ENCODE results near the gene ELP5.

Gene ELP5

DNA sequence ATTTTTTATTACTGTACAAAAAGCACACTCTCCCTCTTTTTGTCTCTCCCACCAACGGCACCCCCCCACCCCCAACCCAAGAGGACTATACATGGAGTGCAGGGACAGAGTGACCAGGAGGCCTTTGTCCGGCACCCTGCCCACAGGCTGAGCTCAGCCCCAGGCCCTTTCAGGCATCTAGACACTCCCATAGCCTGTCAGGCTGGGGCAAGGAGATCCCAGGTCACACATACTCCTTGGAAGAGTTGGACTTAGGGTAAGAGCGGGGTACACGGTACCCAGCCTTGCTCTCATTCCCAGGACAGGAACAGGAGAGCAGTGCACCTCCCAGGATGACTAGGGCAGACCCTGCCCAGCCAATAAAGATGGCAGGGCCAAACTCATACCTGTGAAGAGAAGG lies 8.1 kb downstream of the ELP5 start:
- peak overlapping the region; percentile 5; the same call in 1 of the 2 replicates for H3K27ac ChIP-seq (ENCODE audit: extremely low read depth, low read depth, low read length)

DNA sequence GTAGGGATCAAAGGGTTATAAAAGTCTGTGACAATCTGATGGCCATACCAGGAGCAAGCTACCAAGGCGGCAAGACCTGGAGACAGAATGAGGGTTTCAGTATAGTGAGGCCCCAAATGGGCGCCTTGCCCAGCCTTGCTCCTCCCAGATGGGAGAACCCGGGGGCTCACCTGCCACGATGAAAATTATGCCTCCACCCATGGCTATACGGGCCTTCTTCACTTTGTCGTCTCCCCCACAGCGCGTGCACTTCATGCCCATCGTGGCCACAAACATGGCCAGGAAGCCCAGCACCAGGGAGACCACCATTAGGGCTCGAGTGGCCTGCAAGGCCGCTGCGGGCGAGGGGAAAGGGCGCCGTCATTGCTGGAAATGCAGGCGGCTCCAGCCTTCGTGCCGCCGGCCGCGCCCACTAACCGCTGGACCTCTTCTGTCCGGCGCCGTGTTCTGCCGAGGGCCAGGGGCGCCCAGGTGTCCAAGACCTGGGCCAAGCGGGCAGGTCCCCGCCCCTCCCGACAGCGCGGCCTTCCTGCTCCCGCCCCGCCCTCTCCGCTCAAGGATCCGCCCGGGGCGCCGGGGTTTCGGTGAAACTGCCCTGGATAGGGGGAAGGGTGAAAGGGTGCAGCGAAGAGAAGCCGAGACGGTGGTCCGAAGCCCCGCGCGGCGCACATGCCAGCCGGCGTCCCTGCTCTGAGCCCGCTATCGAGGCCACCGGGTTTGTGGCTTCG lies 8.8 kb downstream of the ELP5 start:
- POLR2A ChIA-PET, result interaction anchor here (0.7 to 0.9 kb wide), 2 partner anchors 19 to 21 kb away, joined by 3 to 5 read pairs; partner anchors contain the start of gene GABARAP
- TF ChIP-seq ZSCAN30 (tag by site-specific recombination; IDR thresholded peaks at IDR 0.05) (no peak), ZBTB11 (tag by site-specific recombination; conservative IDR thresholded peaks at IDR 0.05; ENCODE audit: low read depth) (no peak), ZNF223 (tag by site-specific recombination; IDR thresholded peaks at IDR 0.05) (no peak), MYNN (tag by site-specific recombination; IDR thresholded peaks at IDR 0.05; ENCODE audit: borderline replicate concordance) (no peak), BCL11A (tag by site-specific recombination; IDR thresholded peaks at IDR 0.05; ENCODE audit: low read depth) (no peak), ZNF555 (tag by site-specific recombination; conservative IDR thresholded peaks at IDR 0.05) (no peak)
- H3K4me1 ChIP-seq (ENCODE audit: control insufficient read depth, insufficient read depth, low read length), result peaks cover 18% of the 10 kb centered on the region
- no peaks in the 10 kb centered on the region for H3K9me3 ChIP-seq (ENCODE audit: control insufficient read depth, insufficient read depth, low read depth, low read length)
- H3K4me3 ChIP-seq (ENCODE audit: low read depth, low read length), result peak overlapping the region; percentile 40
- CTCF ChIA-PET, result interaction anchor here (0.6 to 1.4 kb wide), 2 partner anchors 20 to 36 kb away, joined by 3 to 4 read pairs; no protein-coding TSS in a partner anchor
- peaks cover 20 to 47% of the 10 kb centered on the region in 2 experiments; a peak in 2 of 3 replicates for H3K36me3 ChIP-seq (ENCODE audit: control insufficient read depth in 2 of 2, insufficient read depth in 1 of 2, low read length in 2 of 2)
- H3K27ac ChIP-seq (ENCODE audit: extremely low read depth, low read depth, low read length), result peak overlapping the region; percentile 5; the same call in 1 of the 2 replicates

More for the DNA sequence above, 8.1 kb downstream of the ELP5 start:
- H3K9me3 ChIP-seq (ENCODE audit: control insufficient read depth, insufficient read depth, low read depth, low read length), result no peaks in the 10 kb centered on the region
- no peak overlapping the region for H3K4me3 ChIP-seq (ENCODE audit: low read depth, low read length)
- ChIA-PET CTCF (interaction anchor here (1.4 kb wide), 1 partner anchor 20 kb away, joined by 4 read pairs; no protein-coding TSS in a partner anchor), POLR2A (interaction anchor here (0.5 to 0.9 kb wide), 3 partner anchors 18 to 296 kb away, joined by 3 to 5 read pairs (median 3); partner anchors contain the start of gene GABARAP)
- H3K36me3 ChIP-seq (ENCODE audit: control insufficient read depth in 2 of 2, insufficient read depth in 1 of 2, low read length in 2 of 2), result peaks cover 26 to 54% of the 10 kb centered on the region in 2 experiments; a peak in 2 of 3 replicates
- TF ChIP-seq KLF8 (tag by site-specific recombination; IDR thresholded peaks at IDR 0.05) (no peak), ZNF560 (tag by site-specific recombination; IDR thresholded peaks at IDR 0.05; ENCODE audit: borderline replicate concordance) (no peak), ZNF214 (tag by site-specific recombination; IDR thresholded peaks at IDR 0.05; ENCODE audit: borderline replicate concordance) (no peak), ZNF792 (tag by site-specific recombination; IDR thresholded peaks at IDR 0.05) (no peak), ZBTB20 (tag by site-specific recombination; IDR thresholded peaks at IDR 0.05) (no peak), ZNF114 (tag by site-specific recombination; IDR thresholded peaks at IDR 0.05) (no peak), ZNF629 (tag by site-specific recombination; IDR thresholded peaks at IDR 0.05) (no peak), ZBTB7A (tag by site-specific recombination; IDR thresholded peaks at IDR 0.05; ENCODE audit: low read depth) (no peak), ZNF585B (tag by site-specific recombination; IDR thresholded peaks at IDR 0.05) (no peak), ZNF654 (tag by site-specific recombination; IDR thresholded peaks at IDR 0.05; ENCODE audit: low read depth) (no peak), ZNF221 (tag by site-specific recombination; IDR thresholded peaks at IDR 0.05; ENCODE audit: borderline replicate concordance) (no peak), REST (tag by site-specific recombination; IDR thresholded peaks at IDR 0.05) (no peak), ZNF146 (tag by site-specific recombination; IDR thresholded peaks at IDR 0.05) (no peak), ZNF571 (tag by site-specific recombination; IDR thresholded peaks at IDR 0.05) (no peak)
- TF ChIP-seq, protein P1, sequence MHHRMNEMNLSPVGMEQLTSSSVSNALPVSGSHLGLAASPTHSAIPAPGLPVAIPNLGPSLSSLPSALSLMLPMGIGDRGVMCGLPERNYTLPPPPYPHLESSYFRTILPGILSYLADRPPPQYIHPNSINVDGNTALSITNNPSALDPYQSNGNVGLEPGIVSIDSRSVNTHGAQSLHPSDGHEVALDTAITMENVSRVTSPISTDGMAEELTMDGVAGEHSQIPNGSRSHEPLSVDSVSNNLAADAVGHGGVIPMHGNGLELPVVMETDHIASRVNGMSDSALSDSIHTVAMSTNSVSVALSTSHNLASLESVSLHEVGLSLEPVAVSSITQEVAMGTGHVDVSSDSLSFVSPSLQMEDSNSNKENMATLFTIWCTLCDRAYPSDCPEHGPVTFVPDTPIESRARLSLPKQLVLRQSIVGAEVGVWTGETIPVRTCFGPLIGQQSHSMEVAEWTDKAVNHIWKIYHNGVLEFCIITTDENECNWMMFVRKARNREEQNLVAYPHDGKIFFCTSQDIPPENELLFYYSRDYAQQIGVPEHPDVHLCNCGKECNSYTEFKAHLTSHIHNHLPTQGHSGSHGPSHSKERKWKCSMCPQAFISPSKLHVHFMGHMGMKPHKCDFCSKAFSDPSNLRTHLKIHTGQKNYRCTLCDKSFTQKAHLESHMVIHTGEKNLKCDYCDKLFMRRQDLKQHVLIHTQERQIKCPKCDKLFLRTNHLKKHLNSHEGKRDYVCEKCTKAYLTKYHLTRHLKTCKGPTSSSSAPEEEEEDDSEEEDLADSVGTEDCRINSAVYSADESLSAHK (tag by site-specific recombination; IDR thresholded peaks at IDR 0.05), result no peak
- peaks cover 18% of the 10 kb centered on the region for H3K4me1 ChIP-seq (ENCODE audit: control insufficient read depth, insufficient read depth, low read length)
